Measurements from ENCODE around the gene MAP2K3. TPM values are rescaled to one million over a fixed set of nuclear protein-coding genes. Genes with fewer than 3 reads are reported as not detected.

MAP2K3 gene
- total RNA-seq, 1 experiment from 2014 or later: 50.9 TPM

GRCh38 chr17:21297597-21297996 lies 13.1 kb downstream of the MAP2K3 start:
- Mint-ChIP-seq H3K36me3 (ENCODE audit: insufficient read depth, unreplicated experiment) (peaks cover 20% of the 10 kb centered on the region), H3K9me3 (ENCODE audit: unreplicated experiment) (no peaks in the 10 kb centered on the region), H3K4me1 (ENCODE audit: low read depth, unreplicated experiment) (no peaks in the 10 kb centered on the region), H3K27ac (ENCODE audit: unreplicated experiment) (no peak overlapping the region), H3K4me3 (ENCODE audit: unreplicated experiment) (no peak overlapping the region), H3K27me3 (ENCODE audit: insufficient read depth, unreplicated experiment) (no peaks in the 10 kb centered on the region)
- peaks cover 3% of the 10 kb centered on the region; the same call in 1 of the 2 replicates for H3K36me3 ChIP-seq (ENCODE audit: control insufficient read depth, insufficient read depth, low read length)
- H3K9me3 ChIP-seq: no peaks in the 10 kb centered on the region
- no peak overlapping the region for H3K4me3 ChIP-seq (ENCODE audit: low read depth, low read length)
- ChIA-PET POLR2A (no interaction called here), CTCF (no interaction called here)
- no peaks in the 10 kb centered on the region for H3K27me3 ChIP-seq (replicated peaks; ENCODE audit: control insufficient read depth, insufficient read depth, low read length)
- no TSS peak for BruUV-seq (replicated peaks)
- no peaks in the 10 kb centered on the region for H3K4me1 ChIP-seq
- TF ChIP-seq CTCF (IDR thresholded peaks at IDR 0.05; ENCODE audit: insufficient read depth in 1 of 2, low read depth in 1 of 2, low read length in 1 of 2, severe bottlenecking in 1 of 2, unreplicated experiment in 1 of 2): no peak
- intact Hi-C loops (cut with micrococcal nuclease; ENCODE audit: unreplicated experiment): no loop called here
- no peak for DNase-seq

- intact Hi-C loops (cut with micrococcal nuclease; ENCODE audit: unreplicated experiment): no loop called here
- Mint-ChIP-seq H3K27me3 (ENCODE audit: insufficient read depth, unreplicated experiment) (no peaks in the 10 kb centered on the region), H3K4me1 (ENCODE audit: low read depth, unreplicated experiment) (no peaks in the 10 kb centered on the region), H3K27ac (ENCODE audit: unreplicated experiment) (no peak overlapping the region), H3K4me3 (ENCODE audit: unreplicated experiment) (no peak overlapping the region), H3K36me3 (ENCODE audit: insufficient read depth, unreplicated experiment) (peaks cover 22% of the 10 kb centered on the region), H3K9me3 (ENCODE audit: unreplicated experiment) (no peaks in the 10 kb centered on the region)
- ChIA-PET POLR2A (no interaction called here), CTCF (no interaction called here)
- TF ChIP-seq CTCF (IDR thresholded peaks at IDR 0.05; ENCODE audit: insufficient read depth in 1 of 2, low read depth in 1 of 2, low read length in 1 of 2, severe bottlenecking in 1 of 2, unreplicated experiment in 1 of 2): no peak
- H3K4me1 ChIP-seq: no peaks in the 10 kb centered on the region
- H3K9me3 ChIP-seq: no peaks in the 10 kb centered on the region
- DNase-seq: no peak
- no peaks in the 10 kb centered on the region for H3K27me3 ChIP-seq (replicated peaks; ENCODE audit: control insufficient read depth, insufficient read depth, low read length)
- peaks cover 3% of the 10 kb centered on the region; the same call in 1 of the 2 replicates for H3K36me3 ChIP-seq (ENCODE audit: control insufficient read depth, insufficient read depth, low read length)
- BruUV-seq (replicated peaks): no TSS peak
- no peak overlapping the region for H3K4me3 ChIP-seq (ENCODE audit: low read depth, low read length)
Observed at GRCh38 chr17:21298056-21298982, 13.8 kb downstream of the MAP2K3 start.

GRCh38 chr17:21298983-21299519 lies 14.5 kb downstream of the MAP2K3 start:
- DNase-seq: no peak
- Histone ChIP-seq H3K9me3 (no peaks in the 10 kb centered on the region), H3K36me3 (ENCODE audit: control insufficient read depth, insufficient read depth, low read length) (peaks cover 3% of the 10 kb centered on the region; the same call in 1 of the 2 replicates), H3K4me1 (no peaks in the 10 kb centered on the region), H3K4me3 (ENCODE audit: low read depth, low read length) (no peak overlapping the region), H3K27me3 (replicated peaks; ENCODE audit: control insufficient read depth, insufficient read depth, low read length) (no peaks in the 10 kb centered on the region)
- H3K9me3 Mint-ChIP-seq (ENCODE audit: unreplicated experiment): no peaks in the 10 kb centered on the region
- no TSS peak for BruUV-seq (replicated peaks)
- ChIA-PET POLR2A (no interaction called here), CTCF (no interaction called here)
- H3K4me1 Mint-ChIP-seq (ENCODE audit: low read depth, unreplicated experiment): no peaks in the 10 kb centered on the region
- no peak overlapping the region for H3K27ac Mint-ChIP-seq (ENCODE audit: unreplicated experiment)
- peaks cover 26% of the 10 kb centered on the region for H3K36me3 Mint-ChIP-seq (ENCODE audit: insufficient read depth, unreplicated experiment)
- TF ChIP-seq CTCF (IDR thresholded peaks at IDR 0.05; ENCODE audit: insufficient read depth in 1 of 2, low read depth in 1 of 2, low read length in 1 of 2, severe bottlenecking in 1 of 2, unreplicated experiment in 1 of 2): no peak
- H3K27me3 Mint-ChIP-seq (ENCODE audit: insufficient read depth, unreplicated experiment): no peaks in the 10 kb centered on the region
- no peak overlapping the region for H3K4me3 Mint-ChIP-seq (ENCODE audit: unreplicated experiment)
- intact Hi-C loops (cut with micrococcal nuclease; ENCODE audit: unreplicated experiment): no loop called here
